Activated T-cell treated with anti-CD3 and anti-CD28 coated beads for 48 hours (primary cell): Measurements from ENCODE around the gene TM7SF2.
A peak's percentile ranks its signal among the peaks of the same experiment; 100 is the strongest.
"Not testable (repeated sequence)": the region's sequence is repeated elsewhere in the genome, so short reads cannot be mapped to it uniquely, and the experiment has no call there.

Source experiments
- DNase-seq: peaks from one replicate; pipeline ENCODE4 v3.0.0-alpha.2; 2020; ENCODE audit warnings: low read depth

TM7SF2 gene

DNA sequence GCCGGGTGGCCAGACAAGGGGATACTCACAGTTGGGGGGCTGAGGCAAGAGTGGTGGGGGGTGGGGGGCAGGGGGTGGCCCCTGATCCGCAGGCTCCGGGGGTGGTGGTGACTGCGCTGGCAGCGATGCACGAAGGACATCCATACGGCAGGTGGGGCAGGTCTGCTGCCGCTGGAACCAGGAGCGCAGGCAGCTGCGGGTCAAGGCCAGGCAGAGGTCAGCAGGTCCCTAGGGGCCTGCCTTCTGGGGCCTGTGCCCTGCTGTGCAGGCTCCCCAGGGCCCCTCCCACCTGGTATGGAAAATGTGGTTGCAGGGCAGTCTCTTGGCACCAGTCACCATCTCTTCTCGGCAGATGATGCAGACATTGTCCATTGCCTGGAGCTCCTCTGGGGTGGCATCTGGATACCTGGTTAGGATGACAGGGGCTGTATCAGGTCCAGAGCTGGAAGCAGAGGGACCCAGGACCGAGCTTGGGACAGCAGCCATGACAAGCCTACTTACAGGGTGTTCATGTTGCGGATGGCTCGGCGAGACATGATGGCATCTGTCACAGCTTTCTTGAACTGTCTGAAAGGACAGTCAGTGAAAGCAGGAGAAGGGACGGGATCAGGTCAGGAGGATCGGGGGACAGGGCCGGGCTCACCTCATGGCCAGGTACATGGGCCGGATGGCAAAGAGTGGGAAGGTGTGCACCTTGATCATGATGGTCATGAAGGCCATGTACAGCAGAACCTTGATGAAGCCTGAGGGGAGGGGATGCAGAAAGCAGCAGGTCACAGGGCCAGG lies 19.2 kb downstream of the TM7SF2 start:
- DNase-seq, result no peak

- no peak for DNase-seq
Observed at GRCh38 chr11:65131417-65131776, 19.7 kb downstream of the TM7SF2 start.

DNA sequence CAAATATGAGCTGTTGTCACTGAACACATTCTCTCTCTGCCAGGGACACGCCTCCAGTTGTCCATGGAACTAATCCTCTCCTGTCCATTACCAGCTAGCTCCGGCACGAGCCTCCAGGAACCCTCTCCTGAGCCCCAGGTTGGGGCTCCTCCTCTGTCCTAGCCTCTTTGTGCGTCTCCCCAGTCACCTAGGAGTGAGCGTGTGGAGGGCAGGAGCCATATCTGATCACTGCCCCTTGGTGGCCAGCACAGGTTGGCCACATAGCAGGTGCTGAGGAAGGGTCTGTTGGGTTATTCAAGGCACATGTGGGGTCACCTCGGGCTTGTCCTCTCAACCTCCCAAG lies 20.2 kb downstream of the TM7SF2 start:
- no peak for DNase-seq

GRCh38 chr11:65132238-65132987 lies 20.7 kb downstream of the TM7SF2 start:
- no peak for DNase-seq

- DNase-seq, result peak; percentile 60
Observed at GRCh38 chr11:65132988-65133700, 21.5 kb downstream of the TM7SF2 start.

- no peak for DNase-seq
Observed at GRCh38 chr11:65133724-65134123, 22.1 kb downstream of the TM7SF2 start.

DNA sequence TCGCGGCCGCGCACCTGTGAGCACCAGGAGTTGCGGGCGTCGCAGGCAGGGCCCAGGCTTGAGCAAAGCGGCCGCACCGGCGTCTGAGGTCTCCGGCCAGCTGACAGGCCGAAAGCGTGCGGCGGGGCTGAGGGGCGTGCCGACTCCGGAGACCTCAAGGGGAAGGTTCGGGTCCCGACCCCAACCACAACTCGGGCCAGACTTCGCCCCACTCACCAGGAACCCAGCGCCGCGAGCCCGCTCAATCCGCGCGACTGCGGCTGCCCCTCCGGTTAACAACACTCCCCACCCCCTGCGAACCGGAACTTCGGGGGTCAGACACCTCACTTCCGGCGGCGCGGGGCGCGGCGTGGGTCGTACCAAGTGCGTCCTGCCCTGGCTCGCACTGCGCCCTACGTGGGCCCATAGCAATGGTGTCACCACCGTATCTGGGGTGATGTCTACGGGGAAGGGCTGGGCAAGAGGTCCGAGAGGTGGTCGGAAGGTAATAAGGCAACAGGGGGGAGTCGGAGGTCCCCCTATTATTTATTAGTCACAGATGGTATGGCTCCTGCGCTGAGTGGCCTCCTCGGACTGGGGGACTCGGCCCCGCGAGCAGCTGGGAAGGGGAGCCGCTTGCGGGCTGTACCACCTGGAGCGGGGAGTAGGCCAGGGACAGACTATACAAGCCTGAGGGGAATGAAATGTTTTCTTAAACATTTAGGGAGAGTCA lies 22.7 kb downstream of the TM7SF2 start, which contains the start of gene SYVN1:
TSS of gene SYVN1 (minus strand) at position 280 of the 712 bp plus-strand sequence. CDS start 918 bp downstream, outside the sequence.
- DNase-seq, result peak; percentile 88

DNA sequence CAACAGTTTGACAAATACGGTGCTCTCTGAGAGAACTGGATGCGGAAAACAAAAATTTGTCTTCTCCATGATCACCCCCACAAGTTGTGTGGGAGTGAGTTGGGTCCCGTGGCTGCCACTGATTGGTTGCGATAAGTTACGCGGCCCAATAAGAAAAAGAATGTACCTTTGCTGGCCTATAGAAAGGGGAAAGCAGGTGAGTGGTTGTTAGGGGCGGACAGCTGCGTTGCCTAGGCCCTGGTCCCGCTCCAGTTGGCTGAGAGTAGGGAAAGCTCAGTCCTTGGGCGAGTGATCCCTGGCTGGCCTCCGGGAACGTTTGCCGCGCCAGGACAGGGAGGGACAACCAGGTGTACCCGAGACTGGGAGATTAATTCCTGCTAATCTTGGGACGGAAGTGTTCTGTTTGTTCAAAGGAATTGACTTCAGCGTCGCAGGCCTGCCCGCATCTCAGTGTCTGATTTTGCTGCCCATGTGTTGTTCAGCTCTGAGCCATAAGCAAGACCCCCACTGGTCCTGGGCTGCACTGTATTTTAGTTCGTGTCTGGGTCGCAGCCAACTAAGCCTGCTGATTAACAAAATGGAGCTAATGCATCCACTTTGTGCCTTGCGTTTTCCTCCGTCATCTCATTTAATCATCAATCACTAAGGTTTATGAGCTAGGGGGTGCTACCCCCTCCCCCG lies 23.4 kb downstream of the TM7SF2 start:
- DNase-seq, result peak; percentile 65

DNA sequence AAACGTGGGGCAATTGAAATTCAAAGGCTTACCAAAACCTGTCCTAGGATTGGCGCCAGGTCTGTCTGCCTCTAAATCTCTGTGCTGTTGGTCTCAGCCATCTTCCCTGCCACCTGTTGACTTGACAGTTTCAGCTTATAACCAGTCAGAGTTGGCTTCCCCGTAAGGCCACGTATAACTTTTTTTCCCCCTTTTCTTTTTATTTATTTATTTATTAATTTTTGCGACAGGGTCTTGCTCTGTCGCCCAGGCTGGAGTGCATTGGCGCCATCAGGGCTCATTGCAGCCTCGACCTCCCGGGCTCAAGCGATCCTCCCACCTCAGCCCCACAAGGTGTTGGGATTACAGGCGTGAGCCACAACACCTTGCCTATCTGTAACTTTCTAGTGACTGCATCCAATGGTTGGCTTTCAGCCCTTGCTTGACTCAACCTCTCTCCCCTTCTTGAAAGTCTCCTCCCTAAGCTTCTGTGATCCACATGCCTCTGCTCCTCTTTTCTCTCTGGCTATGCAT lies 24.0 kb downstream of the TM7SF2 start:
- DNase-seq, result no peak

DNA sequence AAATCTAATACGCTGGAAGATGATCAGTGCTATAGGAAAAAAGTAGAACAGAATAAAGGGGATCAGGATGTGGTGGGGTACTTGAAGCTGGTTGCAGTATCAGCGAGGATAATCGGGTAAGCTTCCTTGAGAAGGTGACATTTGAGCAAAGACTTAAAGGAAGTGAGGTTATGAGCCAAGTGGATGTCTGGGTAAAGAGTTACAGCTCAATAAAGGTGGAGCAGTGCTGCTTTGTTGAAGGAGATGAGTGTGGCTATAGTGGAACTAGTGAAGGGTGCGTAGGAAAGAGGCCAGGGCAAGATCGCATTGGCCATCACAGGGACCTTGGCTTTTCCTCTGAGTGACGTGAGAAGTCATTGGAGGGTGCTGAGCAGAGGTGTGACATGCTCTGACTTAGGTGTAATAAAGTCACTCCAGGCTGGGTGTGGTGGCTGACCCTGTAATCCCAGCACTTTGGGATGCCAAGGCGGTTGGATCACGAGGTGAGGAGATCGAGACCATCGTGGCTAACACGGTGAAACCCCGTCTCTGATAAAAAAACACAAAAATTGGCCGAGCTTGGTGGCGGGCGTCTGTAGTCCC lies 24.9 kb downstream of the TM7SF2 start:
- DNase-seq, result no peak

GRCh38 chr11:65141896-65142494 lies 30.3 kb downstream of the TM7SF2 start:
- no peak for DNase-seq

DNA sequence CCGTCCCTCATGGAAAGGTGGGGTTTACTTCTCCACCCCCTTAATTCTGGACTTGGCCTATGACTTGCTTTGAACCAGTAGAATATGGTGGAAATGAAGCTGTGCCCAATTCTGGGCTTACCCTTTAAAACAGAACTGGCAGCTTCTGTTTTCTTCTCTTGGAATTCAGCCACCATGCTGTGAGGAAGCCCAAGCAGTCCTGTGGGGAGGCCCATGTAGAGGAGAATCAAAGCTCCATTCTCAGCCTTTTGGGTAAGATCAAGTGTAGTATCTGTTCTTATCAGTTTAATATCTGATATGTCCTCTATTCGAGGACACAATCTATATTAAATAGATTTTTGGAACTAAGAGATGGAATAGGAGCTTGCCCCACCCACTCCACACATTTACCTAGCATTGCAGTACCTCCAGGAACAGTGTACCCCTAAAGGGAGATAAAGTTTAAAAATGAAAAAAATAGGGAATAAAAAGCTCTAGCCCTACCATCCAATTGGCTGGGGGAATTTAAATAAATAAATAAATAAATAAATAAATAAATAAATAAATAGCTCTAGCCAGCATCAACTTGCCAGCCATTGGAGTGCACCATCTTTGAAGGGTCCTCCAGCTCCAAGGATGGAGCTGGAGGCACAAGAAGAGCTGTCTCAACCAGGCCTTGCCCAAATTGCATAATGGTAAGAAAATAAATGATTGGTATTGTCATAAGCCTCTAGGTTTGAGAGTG lies 35.8 kb downstream of the TM7SF2 start:
- DNase-seq, result no peak

DNA sequence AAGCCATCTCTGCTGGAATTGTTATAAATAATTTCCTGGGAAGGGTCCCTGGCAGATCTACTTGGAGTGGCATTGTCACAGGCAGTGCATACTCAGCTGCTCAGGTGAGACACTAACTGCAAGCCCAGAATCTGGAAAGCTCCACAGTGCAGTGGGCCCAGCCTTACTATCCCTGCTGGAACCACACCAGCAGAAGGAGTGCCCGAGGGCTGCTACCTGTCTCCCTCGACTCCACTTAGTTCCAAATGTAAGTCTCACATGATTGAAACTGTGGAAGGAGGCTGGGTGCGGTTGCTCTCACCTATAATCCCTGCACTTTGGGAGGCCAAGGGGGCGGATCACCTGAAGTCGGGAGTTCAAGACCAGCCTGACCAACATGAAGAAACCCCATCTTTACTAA lies 37.0 kb downstream of the TM7SF2 start:
- no peak for DNase-seq

- not testable (repeated sequence) for DNase-seq
Observed at GRCh38 chr11:65150131-65150508, 38.4 kb downstream of the TM7SF2 start.

DNA sequence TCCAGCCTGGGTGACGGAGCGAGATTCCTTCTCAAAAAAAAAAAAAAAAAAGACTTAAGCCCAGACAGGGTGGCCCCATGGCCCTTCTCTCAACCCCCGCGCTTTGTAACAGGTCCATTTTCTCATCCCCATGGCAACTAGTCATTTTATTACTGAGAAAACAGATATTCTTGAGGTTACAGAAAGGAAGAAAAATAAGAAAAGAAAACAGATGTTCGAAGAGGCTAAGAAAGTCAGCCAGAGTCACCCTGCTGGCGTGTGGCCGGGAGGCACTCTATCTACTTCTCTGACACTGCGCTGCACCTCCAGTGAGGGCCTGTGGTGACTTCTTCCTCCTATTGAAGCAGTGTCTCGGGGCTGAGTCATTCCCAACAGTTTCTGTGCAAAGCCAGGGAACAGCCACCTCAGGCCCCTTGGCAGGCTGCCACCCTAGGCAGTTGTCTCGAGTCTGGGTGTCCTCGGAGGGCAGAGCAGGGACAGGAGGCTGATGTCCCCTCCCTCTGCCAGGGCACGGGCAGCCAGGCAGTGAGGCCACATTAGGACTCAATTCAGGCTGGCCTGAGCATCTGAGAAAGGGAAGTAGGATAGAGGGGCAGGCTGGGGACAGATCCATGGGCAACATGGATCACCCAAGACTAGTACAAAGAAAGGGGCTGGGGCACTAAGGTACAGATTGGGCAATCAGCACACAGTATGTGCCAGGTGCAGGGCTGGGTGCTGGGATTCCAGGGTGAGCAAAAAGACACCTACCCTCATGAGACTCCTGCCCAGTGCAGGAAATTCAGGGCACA lies 39.0 kb downstream of the TM7SF2 start:
- DNase-seq, result peak; percentile 40

DNA sequence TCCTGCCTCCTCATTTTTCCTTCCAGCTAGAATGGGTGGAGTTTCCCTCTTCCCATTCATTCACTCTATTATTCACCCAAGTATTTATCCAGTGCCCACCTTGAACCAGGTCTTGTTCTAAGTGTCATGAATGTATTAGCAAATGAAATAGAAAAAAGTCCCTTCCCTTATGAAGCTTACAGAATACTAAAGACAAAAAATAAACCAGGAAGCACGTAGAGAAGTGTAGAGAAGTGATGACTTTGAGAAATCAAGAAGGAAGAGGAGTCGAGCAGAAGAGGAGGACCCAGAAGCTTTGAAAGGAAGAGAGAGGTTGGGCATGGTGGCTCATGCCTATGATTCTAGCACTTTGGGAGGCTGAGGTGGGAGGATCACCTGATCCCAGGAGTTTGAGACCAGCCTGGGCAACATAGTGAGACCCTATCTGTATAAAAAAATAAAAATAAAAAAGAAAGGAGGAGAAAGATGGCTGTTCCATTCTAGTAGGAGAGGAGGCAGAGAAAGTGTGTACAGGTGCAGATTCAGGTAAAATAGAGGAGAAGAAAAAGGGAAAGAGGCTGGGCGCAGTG lies 39.7 kb downstream of the TM7SF2 start:
- DNase-seq, result no peak

DNA sequence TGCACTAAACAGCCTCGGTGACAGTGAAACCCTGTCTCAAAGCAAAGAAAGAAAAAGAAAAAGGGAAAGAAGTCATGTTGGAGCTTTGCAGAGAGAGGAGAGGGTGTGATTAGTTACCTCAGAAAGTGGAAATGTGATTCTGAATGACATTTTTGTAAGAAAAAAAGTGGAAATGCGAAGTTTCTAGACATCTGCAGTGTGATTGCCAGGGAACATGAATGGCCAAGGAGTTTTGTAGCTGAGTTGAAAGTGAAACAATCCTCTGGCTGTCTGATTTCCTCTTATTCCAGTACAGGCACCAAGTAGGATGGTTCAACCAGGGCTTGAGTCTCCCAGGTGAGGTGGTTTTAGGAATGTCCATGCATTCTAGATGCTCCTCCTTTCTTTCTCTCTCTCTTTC lies 40.5 kb downstream of the TM7SF2 start:
- DNase-seq, result no peak

GRCh38 chr11:65156256-65156655 lies 44.6 kb downstream of the TM7SF2 start:
- DNase-seq, result no peak

GRCh38 chr11:65156926-65157325 lies 45.3 kb downstream of the TM7SF2 start:
- DNase-seq, result no peak
